H1 (cell line): Measurements from ENCODE around the gene NRXN3. TPM values are rescaled to one million over a fixed set of nuclear protein-coding genes. Genes with fewer than 3 reads are reported as not detected.

Source experiments
- CTCF ChIA-PET: fragments of 300-600 bp; sonication (Branson Sonifier 250); formaldehyde crosslinking; loops from one replicate; lab custom pipeline; 2021; ENCODE audit not compliant: partially characterized antibody; lab: Charles Lee
- POLR2A ChIA-PET: fragments of 300-600 bp; sonication (Branson Sonifier 250); formaldehyde crosslinking; loops from one replicate; lab custom pipeline; 2021; ENCODE audit warnings: inconsistent platforms; ENCODE audit not compliant: partially characterized antibody; lab: Charles Lee
- DNase-seq, 2 experiments: peaks; one replicate each; pipeline versions ENCODE4 v3.0.0 to v3.0.0-alpha.2; 2010 to 2022; ENCODE audit warnings: low spot score in 2 of 2, low read depth in 1 of 2, mixed read lengths in 1 of 2
- FAIRE-seq: peaks from 2 replicates; lab custom pipeline; 2011; peaks lifted over from hg19 to GRCh38; lab: Jason Lieb, UNC
- H2AFZ ChIP-seq: 2 replicates; pipeline ENCODE4 v1.8.1; 2012; ENCODE audit warnings: low read length, inconsistent platforms
- H2AK5ac ChIP-seq: 2 replicates; pipeline ENCODE4 v1.6.1; 2013; ENCODE audit warnings: low read depth, low read length
- H2BK120ac ChIP-seq: replicated peaks from 2 replicates; pipeline ENCODE3; 2013; ENCODE audit warnings: low read depth, low read length, inconsistent platforms
- H2BK12ac ChIP-seq: 2 replicates; pipeline ENCODE4 v1.6.1; 2013; ENCODE audit warnings: low read depth, low read length
- H2BK15ac ChIP-seq: 2 replicates; pipeline ENCODE4 v1.6.1; 2013; ENCODE audit warnings: low read length
- H2BK20ac ChIP-seq: 2 replicates; pipeline ENCODE4 v1.6.1; 2013; ENCODE audit warnings: low read length
- H2BK5ac ChIP-seq: 2 replicates; pipeline ENCODE4 v1.6.1; 2013; ENCODE audit warnings: low read depth, low read length
- H3K14ac ChIP-seq: 2 replicates; pipeline ENCODE4 v1.6.1; 2013; ENCODE audit warnings: inconsistent platforms; ENCODE audit not compliant: insufficient read length
- H3K18ac ChIP-seq: 2 replicates; pipeline ENCODE4 v1.6.1; 2013; ENCODE audit warnings: low read length; ENCODE audit errors: extremely low read depth
- H3K23ac ChIP-seq: 2 replicates; pipeline ENCODE4 v1.6.1; 2013; ENCODE audit warnings: inconsistent platforms; ENCODE audit not compliant: insufficient read length
- H3K23me2 ChIP-seq: 2 replicates; pipeline ENCODE4 v1.6.1; 2013; ENCODE audit warnings: low read depth, low read length
- H3K27ac ChIP-seq: 2 replicates; pipeline ENCODE4 v1.6.1; 2011; ENCODE audit warnings: low read depth, low read length, inconsistent platforms
- H3K27me3 ChIP-seq, 4 experiments: replicated peaks in 1 of 4; 1 replicate in 1 of 4; 2 replicates in 3 of 4; pipeline versions ENCODE4 v1.6.1 to v1.8.1; 2011 to 2013; ENCODE audit warnings: low read length in 3 of 4, mild to moderate bottlenecking in 3 of 4, inconsistent platforms in 2 of 4, mixed read lengths in 2 of 4, moderate library complexity in 1 of 4; ENCODE audit not compliant: control insufficient read depth in 3 of 4, insufficient read depth in 3 of 4; ENCODE audit errors: extremely low read depth in 1 of 4
- H3K36me3 ChIP-seq, 4 experiments: 2 replicates each; pipeline versions ENCODE4 v1.6.1 to v1.8.1; 2011 to 2013; ENCODE audit warnings: mild to moderate bottlenecking in 4 of 4, low read length in 3 of 4, moderate library complexity in 2 of 4, control low read depth in 1 of 4, inconsistent platforms in 1 of 4; ENCODE audit not compliant: insufficient read depth in 4 of 4, control insufficient read depth in 2 of 4
- H3K4ac ChIP-seq: replicated peaks from 2 replicates; pipeline ENCODE3; 2013; ENCODE audit warnings: low read length, low read depth, mixed read lengths, inconsistent platforms; ENCODE audit not compliant: insufficient read length
- H3K4me1 ChIP-seq, 4 experiments: replicated peaks in 1 of 4; 1 replicate in 1 of 4; 2 replicates in 3 of 4; pipeline versions ENCODE4 v1.6.1 to v1.8.1; 2011 to 2013; ENCODE audit warnings: low read length in 3 of 4, inconsistent platforms in 2 of 4, mixed read lengths in 1 of 4; ENCODE audit not compliant: insufficient read depth in 4 of 4, control insufficient read depth in 3 of 4
- H3K4me2 ChIP-seq, 2 experiments: 2 replicates each; pipeline versions ENCODE4 v1.6.1 to v1.8.1; 2011 to 2013; ENCODE audit warnings: low read depth in 2 of 2, low read length in 2 of 2, control low read depth in 1 of 2, inconsistent platforms in 1 of 2, mild to moderate bottlenecking in 1 of 2; ENCODE audit not compliant: insufficient read depth in 1 of 2
- H3K4me3 ChIP-seq, 4 experiments: fragments of 200-600, 300-600 bp in 1 of 4; sonication (generic), shearing (Covaris generic), sonication (Bioruptor Twin) in 1 of 4; 2 replicates each; pipeline versions ENCODE4 v1.5.1 to v1.8.1; 2011 to 2016; ENCODE audit warnings: low read length in 4 of 4, low read depth in 3 of 4, control low read depth in 2 of 4, inconsistent platforms in 2 of 4, mild to moderate bottlenecking in 2 of 4, mixed read lengths in 1 of 4, moderate library complexity in 1 of 4; ENCODE audit not compliant: insufficient read depth in 2 of 4; ENCODE audit errors: extremely low read depth in 1 of 4
- H3K56ac ChIP-seq: replicated peaks from 2 replicates; pipeline ENCODE3; 2013; ENCODE audit warnings: low read depth, mild to moderate bottlenecking, mixed read lengths, low read length, inconsistent platforms; ENCODE audit not compliant: insufficient read length
- H3K79me1 ChIP-seq: 2 replicates; pipeline ENCODE4 v1.6.1; 2013; ENCODE audit warnings: low read depth, low read length, control low read depth
- H3K79me2 ChIP-seq, 2 experiments: 2 replicates each; pipeline versions ENCODE4 v1.6.1 to v1.8.1; 2012 to 2013; ENCODE audit warnings: low read length in 2 of 2, mild to moderate bottlenecking in 2 of 2, inconsistent platforms in 1 of 2; ENCODE audit not compliant: insufficient read depth in 2 of 2, control insufficient read depth in 1 of 2
- H3K9ac ChIP-seq, 4 experiments: replicated peaks in 1 of 4; 1 replicate in 1 of 4; 2 replicates in 3 of 4; pipeline versions ENCODE4 v1.6.1 to v1.8.1; 2011 to 2013; ENCODE audit warnings: low read depth in 3 of 4, low read length in 3 of 4, control low read depth in 2 of 4, mild to moderate bottlenecking in 2 of 4, moderate library complexity in 2 of 4, inconsistent platforms in 1 of 4; ENCODE audit errors: extremely low read depth in 1 of 4
- H3K9me3 ChIP-seq, 2 experiments: 2 replicates each; pipeline versions ENCODE4 v1.6.1 to v1.8.1; 2012 to 2013; ENCODE audit warnings: mild to moderate bottlenecking in 2 of 2, moderate library complexity in 2 of 2, control low read depth in 1 of 2, inconsistent platforms in 1 of 2, low read depth in 1 of 2, low read length in 1 of 2, mixed read lengths in 1 of 2; ENCODE audit not compliant: insufficient read depth in 2 of 2
- H4K20me1 ChIP-seq, 2 experiments: replicated peaks in 1 of 2; 2 replicates each; pipeline versions ENCODE3 to v1.8.1; 2011 to 2013; ENCODE audit warnings: inconsistent platforms in 2 of 2, low read length in 2 of 2, mild to moderate bottlenecking in 1 of 2; ENCODE audit not compliant: insufficient read depth in 2 of 2, control insufficient read depth in 1 of 2
- H4K5ac ChIP-seq: 2 replicates; pipeline ENCODE4 v1.6.1; 2013; ENCODE audit warnings: low read length, low read depth, mixed read lengths, inconsistent platforms; ENCODE audit not compliant: insufficient read length
- H4K8ac ChIP-seq: 2 replicates; pipeline ENCODE4 v1.8.0; 2013; ENCODE audit warnings: mild to moderate bottlenecking, moderate library complexity, low read length, inconsistent platforms; ENCODE audit not compliant: insufficient read depth; ENCODE audit errors: extremely low read depth
- H4K91ac ChIP-seq: replicated peaks from 2 replicates; pipeline ENCODE3; 2013; ENCODE audit warnings: low read length, mixed read lengths, inconsistent platforms; ENCODE audit not compliant: insufficient read length
- CREB1 ChIP-seq: IDR thresholded peaks from 2 replicates; pipeline ENCODE4 v1.6.1; 2012; ENCODE audit warnings: inconsistent platforms
- E2F6 ChIP-seq: IDR thresholded peaks from 2 replicates; pipeline ENCODE4 v1.6.1; 2012; ENCODE audit warnings: inconsistent platforms
- ZNF274 ChIP-seq: IDR thresholded peaks from 2 replicates; pipeline ENCODE4 v1.7.0; 2012; ENCODE audit warnings: low read length, borderline replicate concordance; ENCODE audit errors: extremely low read depth
- WGBS, 2 experiments: shearing (Covaris generic) in 1 of 2; methylation state at CpG; one replicate each; pipeline versions ENCODE4 v1.1.6 to v1.1.7; 2013 to 2015; ENCODE audit warnings: low lambda C conversion rate in 2 of 2, mixed read lengths in 2 of 2, inconsistent platforms in 1 of 2, low coverage in 1 of 2, missing lambda C conversion rate in 1 of 2; ENCODE audit not compliant: insufficient replicate concordance in 2 of 2, insufficient coverage in 1 of 2, insufficient read length in 1 of 2; ENCODE audit errors: extremely low coverage in 1 of 2, missing lambda C conversion rate in 1 of 2; 5-methylcytosine and 5-hydroxymethylcytosine counted together
- polyA plus RNA-seq, 7 experiments: library from polyadenylated mRNA; depleted of rRNA in 3 of 7; stranded (reverse) in 5 of 7; unstranded in 2 of 7; fragments of >200 nt in 5 of 7; fragments of 200-250 nt in 2 of 7; gene quantifications; 1 replicate in 5 of 7; 2 replicates in 1 of 7; 4 replicates in 1 of 7; pipeline versions ENCODE4 v1.2.1 to v1.2.3, GENCODE V29; 2011 to 2013; ENCODE audit warnings: missing spikeins in 2 of 7, mixed read lengths in 2 of 7
- total RNA-seq: library from RNA; stranded (reverse); fragmentation: NEBNext Ultra II Directional; extraction: Animal tissue kit (Norgen Biotek cat#: 25700); gene quantifications from 2 replicates; pipeline ENCODE4 v1.2.1, GENCODE V29; 2021

Gene NRXN3
- total and polyA plus RNA-seq, 2 of the 8 experiments (the other 6 are each of a cell fraction or from before 2014, with no cell fraction given): 2.6 to 4.1 TPM

GRCh38 chr14:79331830-79332229 lies 1161.7 kb downstream of the NRXN3 start:
- no peak overlapping the region for H3K18ac ChIP-seq
- ChIA-PET POLR2A (no interaction called here), CTCF (interaction anchor here (0.6 to 1.4 kb wide), 2 partner anchors 24 to 342 kb away, joined by 3 to 5 read pairs; no protein-coding TSS in a partner anchor)
- TF ChIP-seq E2F6 (no peak), CREB1 (no peak), ZNF274 (no peak)
- DNase-seq (no peak), FAIRE-seq (no peak)
- H3K23me2 ChIP-seq: no peaks in the 10 kb centered on the region
- H4K8ac ChIP-seq: no peak overlapping the region
- H2BK120ac ChIP-seq: no peak overlapping the region
- no peaks in the 10 kb centered on the region for H3K79me2 ChIP-seq
- peaks cover 0 to 17% (median 10%) of the 10 kb centered on the region in 4 experiments; a peak in 3 of 7 replicates for H3K4me1 ChIP-seq
- H3K4ac ChIP-seq: no peak overlapping the region
- H3K27me3 ChIP-seq: no peaks in the 10 kb centered on the region
- no peak overlapping the region for H4K5ac ChIP-seq
- no peak overlapping the region for H3K14ac ChIP-seq
- H3K79me1 ChIP-seq: no peaks in the 10 kb centered on the region
- no peak overlapping the region for H2AK5ac ChIP-seq
- no peaks in the 10 kb centered on the region for H3K9me3 ChIP-seq
- H3K23ac ChIP-seq: no peak overlapping the region
- H4K91ac ChIP-seq: no peak overlapping the region
- H2AFZ ChIP-seq: no peak overlapping the region
- H2BK15ac ChIP-seq: no peak overlapping the region
- no peak overlapping the region for H3K27ac ChIP-seq
- no peak overlapping the region for H3K9ac ChIP-seq
- no peak overlapping the region for H3K56ac ChIP-seq
- H2BK20ac ChIP-seq: no peak overlapping the region
- no peak overlapping the region; a peak in 1 of 4 replicates for H3K4me2 ChIP-seq
- no peaks in the 10 kb centered on the region; a peak in 1 of 8 replicates for H3K36me3 ChIP-seq
- H2BK5ac ChIP-seq: no peak overlapping the region
- no peak overlapping the region for H3K4me3 ChIP-seq
- H4K20me1 ChIP-seq: no peaks in the 10 kb centered on the region
- WGBS, 2 experiments: 88% methylated on average over 4 of the region's 4 CpGs; no CpG with 5 or more reads in 1 of the 2 experiments
- no peak overlapping the region for H2BK12ac ChIP-seq
